HG03378 (cell line): ENCODE measurements around the gene MAN1A1.
A peak's percentile ranks its signal among the peaks of the same experiment; 100 is the strongest.
"Not testable (repeated sequence)": the region's sequence is repeated elsewhere in the genome, so short reads cannot be mapped to it uniquely, and the experiment has no call there.

Experiments
- ATAC-seq: cut with Tn5 transposase; IDR thresholded peaks from one replicate; pipeline ENCODE4 v1.9.1; 2021; ENCODE audit warnings: mild to moderate bottlenecking, moderate library complexity; ENCODE audit not compliant: unreplicated experiment

MAN1A1 gene

DNA sequence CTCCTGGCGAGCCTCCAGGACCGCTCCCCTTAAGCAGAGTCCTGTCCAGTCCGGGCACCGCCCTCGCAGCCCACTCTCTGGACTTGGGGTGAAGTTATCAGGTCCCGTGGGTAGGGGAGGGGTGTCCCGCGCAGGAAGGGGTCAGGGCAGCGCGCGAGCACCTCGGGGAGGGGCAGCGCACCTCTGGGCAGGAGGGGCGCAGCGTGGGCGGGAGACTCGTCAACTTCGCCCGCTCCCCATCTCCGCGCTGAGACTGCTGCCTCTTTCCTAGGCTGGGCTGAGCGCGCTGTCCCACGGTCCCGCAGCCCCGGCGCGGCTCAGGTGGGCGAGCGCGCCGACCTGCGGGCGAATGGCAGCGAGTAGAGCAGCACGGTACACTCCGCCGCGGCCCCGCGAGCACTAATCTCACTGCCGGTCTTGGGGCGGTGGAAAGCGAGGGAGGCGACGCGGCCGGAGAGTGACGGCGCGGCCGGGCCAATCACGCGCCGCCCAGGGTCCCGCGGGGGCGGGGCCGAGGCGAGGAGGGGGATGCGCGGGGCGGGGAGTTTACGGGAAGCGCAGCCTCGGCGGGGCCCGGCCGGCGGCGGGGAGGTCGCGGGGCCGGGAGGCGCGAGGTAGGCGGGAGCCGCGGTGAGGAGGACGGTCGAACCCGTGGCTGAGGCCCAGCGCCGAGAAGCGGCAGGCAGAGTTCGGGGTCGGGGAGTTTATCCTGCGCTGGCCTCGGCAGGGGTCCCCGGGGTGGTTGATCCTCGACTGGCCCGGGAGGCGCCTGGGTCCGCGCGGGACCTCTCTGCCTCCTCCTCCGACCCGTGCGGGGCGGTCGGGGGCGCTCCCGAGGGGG is at the start of gene MAN1A1:
Gene MAN1A1 (minus strand): TSS at position 401 of the 841 bp plus-strand sequence. CDS start 696 bp downstream, outside the sequence.
- peak; percentile 53 for ATAC-seq

DNA sequence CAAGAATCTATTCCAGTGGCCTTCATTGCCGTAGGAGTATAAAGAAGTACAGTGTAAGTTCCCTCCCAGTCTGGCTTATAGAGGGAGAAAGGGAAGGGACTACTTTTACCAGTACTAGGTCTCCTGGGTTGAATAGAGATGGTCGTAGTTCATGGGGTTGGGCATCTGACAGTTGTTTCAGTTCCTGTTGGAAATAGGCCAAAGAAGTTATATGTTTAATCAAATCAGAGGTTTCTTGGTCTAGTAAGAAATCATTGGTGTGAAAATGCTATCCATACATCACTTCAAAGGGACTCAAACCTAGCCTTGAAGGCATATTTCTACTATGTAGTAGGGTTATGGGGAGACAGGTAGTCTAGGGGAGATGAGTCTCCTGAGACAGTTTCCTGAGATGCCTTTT is 45.6 kb upstream of the MAN1A1 start:
- ATAC-seq, result no peak

DNA sequence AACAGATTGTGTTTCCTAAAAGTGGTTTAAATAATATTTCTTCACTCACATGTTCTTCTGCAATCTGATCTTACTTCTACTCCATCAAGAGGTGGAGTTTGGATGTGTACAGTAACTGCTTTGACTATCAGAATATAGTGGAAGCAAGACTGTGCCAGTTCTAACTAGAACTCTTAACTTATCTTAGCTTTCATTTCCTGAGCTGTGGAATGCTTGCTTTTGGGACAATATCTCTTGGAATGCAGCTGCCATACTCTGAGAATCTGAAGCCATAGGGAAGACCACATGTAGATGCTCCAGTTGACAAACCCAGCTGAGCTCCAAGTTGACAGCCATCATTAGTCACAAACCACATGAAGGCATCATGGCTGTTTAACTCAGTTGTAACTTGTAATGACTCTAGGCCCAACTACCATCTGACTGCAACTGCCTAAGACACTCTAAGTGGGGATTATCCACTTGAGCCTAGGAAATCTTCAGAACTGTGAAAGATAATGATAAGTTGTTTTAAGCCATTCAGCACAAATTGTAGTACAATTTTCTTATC is 40.8 kb upstream of the MAN1A1 start:
- ATAC-seq, result no peak

DNA sequence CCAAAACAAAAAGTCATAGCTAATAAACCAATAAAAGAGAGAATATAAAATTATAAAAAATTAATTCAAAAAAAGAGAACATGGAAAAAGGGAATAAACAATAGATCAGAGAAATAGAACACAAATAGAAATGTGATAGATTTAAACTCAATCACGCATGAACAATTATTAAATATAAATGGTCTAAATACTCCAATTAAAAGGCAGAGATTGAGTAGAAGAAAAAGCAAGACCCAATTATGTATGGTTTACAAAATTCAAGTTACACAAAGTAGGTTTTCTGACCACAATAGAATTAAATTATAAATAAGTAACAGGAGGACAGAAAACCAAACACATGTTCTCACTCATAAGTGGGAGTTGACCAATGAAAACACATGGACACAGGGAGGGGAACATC is 36.4 kb upstream of the MAN1A1 start:
- ATAC-seq, result no peak

- ATAC-seq, result no peak
These were observed 34.9 kb upstream of the MAN1A1 start for GRCh38 chr6:119384444-119384843.

GRCh38 chr6:119379809-119380208 is 30.2 kb upstream of the MAN1A1 start:
- no peak for ATAC-seq

DNA sequence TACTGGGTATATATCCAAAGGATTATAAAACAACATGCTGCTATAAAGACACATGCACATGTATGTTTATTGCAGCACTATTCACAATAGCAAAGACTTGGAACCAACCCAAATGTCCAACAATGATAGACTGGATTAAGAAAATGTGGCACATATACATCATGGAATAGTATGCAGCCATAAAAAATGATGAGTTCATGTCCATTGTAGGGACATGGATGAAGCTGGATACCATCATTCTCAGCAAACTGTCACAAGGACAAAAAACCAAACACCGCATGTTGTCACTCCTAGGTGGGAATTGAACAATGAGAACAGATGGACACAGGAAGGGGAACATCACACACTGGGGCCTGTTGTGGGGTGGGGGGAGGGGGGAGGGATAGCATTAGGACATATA is 27.5 kb upstream of the MAN1A1 start:
- ATAC-seq, result not testable (repeated sequence)

DNA sequence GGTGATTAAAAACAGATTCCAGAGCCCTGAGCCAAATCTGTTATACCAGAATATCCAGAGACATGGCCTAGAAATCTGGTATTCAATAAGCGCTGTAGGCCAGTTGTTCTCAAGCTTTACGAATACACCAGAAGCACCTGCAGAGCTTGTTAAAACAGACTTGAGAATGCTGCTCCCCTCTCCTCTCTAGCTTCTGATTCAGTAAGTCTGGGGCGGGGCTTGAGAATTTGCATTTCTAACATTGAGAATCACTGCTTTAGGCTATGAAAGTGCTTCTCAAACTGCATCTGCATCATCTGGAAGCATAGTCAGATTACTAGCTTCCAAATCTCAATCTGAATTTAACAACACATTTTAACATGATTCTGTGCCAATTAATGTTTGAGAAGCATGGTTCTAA is 20.5 kb upstream of the MAN1A1 start:
- ATAC-seq, result no peak

DNA sequence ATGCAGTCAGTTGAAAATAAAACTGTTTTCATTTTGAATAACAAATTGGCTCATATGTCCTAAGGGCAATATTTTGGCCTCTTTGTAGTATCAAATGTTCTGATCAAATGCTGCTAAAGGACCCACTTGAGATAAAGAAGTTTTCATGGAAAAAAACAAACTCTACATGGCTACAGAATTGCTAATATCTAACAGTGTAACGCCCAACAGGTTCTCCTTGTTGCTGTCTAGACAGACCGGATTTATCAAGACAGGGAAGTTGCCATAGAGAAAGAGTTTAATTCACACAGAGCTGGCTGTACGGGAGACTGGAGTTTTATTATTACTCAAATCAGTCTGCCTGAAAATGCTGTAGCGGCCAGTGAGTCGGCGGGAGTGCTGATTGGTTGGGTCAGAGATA is 19.4 kb upstream of the MAN1A1 start:
- no peak for ATAC-seq

DNA sequence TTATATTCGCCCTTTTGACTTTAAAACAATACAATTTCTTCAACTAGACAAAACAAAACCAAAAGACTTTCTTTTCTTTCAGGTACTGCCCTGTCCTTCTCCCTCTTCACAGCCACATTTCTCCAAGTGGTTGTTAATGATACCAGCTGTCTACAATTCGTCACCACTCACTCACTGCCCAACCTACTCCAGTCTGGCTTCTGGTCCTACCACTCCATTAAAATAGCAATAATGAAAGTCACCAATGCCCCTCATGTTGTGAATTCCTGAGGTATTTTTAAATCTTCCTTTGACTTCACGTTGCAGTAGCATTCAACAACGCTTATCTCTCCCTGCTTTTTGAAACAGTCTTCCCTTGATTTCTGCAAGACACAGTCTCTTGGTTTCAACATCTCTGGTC is 11.6 kb upstream of the MAN1A1 start:
- no peak for ATAC-seq

DNA sequence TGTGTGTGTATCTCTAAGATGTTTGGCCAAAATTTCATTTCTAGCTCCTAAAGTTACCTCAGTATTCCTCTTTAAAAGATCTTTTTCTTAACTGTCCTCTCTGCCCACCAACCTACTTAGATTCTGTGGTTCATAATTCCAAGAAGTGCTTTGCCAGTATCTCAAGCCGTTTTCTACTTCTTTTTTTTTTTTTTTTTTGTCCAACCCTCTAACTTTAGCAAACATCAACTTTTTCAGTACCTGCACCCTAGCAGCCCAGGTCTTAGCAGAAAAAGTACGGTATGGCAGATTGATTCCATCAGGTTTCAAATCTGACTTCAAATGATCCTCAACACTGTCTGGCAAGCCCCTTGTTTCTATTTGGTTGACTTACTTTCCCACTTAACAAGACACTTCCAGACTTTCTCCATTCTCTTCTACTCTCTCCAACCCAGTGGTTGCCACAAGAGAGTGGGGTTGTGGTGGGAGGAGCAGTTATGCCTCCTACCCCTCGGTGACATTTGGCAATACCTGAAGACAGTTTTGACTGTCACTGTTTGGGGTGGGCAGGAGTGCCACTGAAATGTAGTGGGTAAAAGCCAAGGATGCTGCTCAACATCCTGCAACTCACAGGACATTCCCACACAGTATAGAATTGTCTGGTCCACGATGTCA is 10.8 kb upstream of the MAN1A1 start:
- ATAC-seq, result no peak

- ATAC-seq, result no peak
These were observed 6.3 kb upstream of the MAN1A1 start for GRCh38 chr6:119355890-119356289.

- ATAC-seq, result no peak
These were observed 5.6 kb upstream of the MAN1A1 start for GRCh38 chr6:119355157-119355556.

DNA sequence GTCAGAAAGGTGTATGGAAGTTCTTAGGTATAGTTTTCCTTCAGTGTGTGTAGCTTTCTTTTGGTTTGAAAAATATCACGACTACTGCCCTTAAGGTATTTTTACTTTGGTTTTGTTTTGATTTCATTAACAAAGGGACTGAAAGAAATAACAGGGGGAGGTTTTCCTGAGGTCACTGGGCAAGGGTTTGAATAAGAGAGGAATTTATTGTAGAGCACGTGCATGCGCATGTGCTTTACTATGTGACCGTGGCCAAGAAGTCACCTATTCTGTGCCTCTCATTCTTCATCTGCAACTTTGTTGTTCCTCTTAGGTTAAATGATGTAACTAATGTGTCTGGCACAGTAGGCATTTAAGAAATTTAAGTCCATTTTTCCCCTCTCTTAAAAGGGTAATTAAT is 4.1 kb upstream of the MAN1A1 start:
- ATAC-seq, result no peak

- ATAC-seq, result no peak
These were observed 2.4 kb upstream of the MAN1A1 start for GRCh38 chr6:119352001-119352400.

GRCh38 chr6:119350952-119351372 is 1.4 kb upstream of the MAN1A1 start:
- no peak for ATAC-seq

- peak; percentile 32 for ATAC-seq
These were observed 816 bp upstream of the MAN1A1 start for GRCh38 chr6:119350202-119350951.

DNA sequence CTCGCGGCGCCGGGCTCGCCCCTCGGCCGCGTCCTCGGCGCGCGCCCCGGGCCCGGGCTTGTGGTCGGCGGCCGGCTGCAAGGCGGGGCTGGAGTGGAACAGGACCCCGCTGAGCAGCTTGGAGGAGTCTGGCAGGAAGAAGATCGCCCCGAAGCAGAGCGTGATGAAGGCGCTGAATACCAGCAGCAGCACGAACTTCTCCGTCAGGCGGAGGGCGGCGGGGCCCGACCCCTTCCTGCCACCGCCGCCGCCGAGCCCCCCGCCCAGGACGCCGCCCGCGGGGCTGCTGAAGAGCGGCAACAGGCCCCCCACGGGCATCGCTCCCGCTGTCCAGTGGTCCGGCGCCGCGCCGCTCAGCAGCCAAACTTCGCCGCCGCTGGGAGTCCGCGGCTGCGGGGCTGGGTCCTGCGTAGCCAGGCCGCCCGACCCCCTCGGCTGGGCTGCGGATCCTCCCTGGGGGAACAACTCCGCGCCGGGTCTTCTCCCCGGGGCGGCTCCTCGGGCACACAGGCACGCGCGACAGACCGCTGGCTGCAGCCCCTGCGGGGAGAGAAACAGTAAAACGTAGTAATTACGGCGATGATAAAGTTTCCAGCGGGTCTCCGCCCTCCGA is 707 bp downstream of the MAN1A1 start:
- ATAC-seq, result peak; percentile 0

- peak; percentile 32 for ATAC-seq
These were observed 1.3 kb downstream of the MAN1A1 start for GRCh38 chr6:119348096-119348747.

DNA sequence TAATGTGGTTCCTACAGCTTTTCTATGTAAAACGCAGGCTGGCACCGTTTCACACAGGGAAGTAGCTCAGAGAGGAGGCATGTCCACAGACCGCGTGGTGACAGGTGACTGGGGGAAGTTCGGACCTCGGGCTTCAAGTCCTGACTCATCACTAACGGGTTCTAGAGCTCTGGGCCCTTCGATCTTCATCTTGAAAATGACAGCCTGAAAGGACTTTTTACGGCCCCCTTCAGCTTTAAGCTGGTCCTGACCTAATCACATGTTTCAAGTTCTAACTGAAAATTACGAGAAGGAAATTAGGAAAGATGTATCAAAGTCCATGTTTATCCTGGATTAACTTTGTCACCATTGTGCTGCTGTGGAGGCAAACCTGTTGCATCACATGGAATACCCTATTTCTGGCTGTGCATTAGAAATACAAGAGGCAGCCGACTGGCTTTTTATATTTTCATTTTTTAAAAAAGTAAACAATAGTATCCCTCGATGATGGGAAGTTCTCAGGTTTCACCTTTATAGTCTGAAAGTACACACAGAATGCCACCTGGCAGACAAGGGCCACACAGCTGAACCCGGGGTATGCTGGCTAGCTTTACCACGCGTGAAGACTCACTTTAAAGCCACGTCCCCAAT is 2.0 kb downstream of the MAN1A1 start:
- ATAC-seq, result peak; percentile 36
